GM20431 (cell line): ENCODE measurements around the gene IFT74.
"Not testable (repeated sequence)": the region's sequence is repeated elsewhere in the genome, so short reads cannot be mapped to it uniquely, and the experiment has no call there.

Source experiments
- in situ Hi-C: fragments of 300-500 bp; cut with MseI, MboI; formaldehyde crosslinking; loops from one replicate; pipeline ENCODE4 v1.15.0; 2020; ENCODE audit warnings: low sequenced_read_pairs; ENCODE audit not compliant: unreplicated experiment

IFT74 gene

GRCh38 chr9:27059412-27059811, 103.2 kb downstream of the IFT74 start:
- in situ Hi-C loops = no loop called here

GRCh38 chr9:27059907-27060306, 103.7 kb downstream of the IFT74 start:
- in situ Hi-C loops = no loop called here

- in situ Hi-C loops = no loop called here
These were observed 109.1 kb downstream of the IFT74 start for GRCh38 chr9:27065288-27065687.

GRCh38 chr9:27073841-27074728, 117.9 kb downstream of the IFT74 start:
- in situ Hi-C loops = no loop called here

GRCh38 chr9:27078685-27079084, 122.5 kb downstream of the IFT74 start:
- in situ Hi-C loops = no loop called here

GRCh38 chr9:27085456-27085855, 129.2 kb downstream of the IFT74 start:
- in situ Hi-C loops = no loop called here

DNA sequence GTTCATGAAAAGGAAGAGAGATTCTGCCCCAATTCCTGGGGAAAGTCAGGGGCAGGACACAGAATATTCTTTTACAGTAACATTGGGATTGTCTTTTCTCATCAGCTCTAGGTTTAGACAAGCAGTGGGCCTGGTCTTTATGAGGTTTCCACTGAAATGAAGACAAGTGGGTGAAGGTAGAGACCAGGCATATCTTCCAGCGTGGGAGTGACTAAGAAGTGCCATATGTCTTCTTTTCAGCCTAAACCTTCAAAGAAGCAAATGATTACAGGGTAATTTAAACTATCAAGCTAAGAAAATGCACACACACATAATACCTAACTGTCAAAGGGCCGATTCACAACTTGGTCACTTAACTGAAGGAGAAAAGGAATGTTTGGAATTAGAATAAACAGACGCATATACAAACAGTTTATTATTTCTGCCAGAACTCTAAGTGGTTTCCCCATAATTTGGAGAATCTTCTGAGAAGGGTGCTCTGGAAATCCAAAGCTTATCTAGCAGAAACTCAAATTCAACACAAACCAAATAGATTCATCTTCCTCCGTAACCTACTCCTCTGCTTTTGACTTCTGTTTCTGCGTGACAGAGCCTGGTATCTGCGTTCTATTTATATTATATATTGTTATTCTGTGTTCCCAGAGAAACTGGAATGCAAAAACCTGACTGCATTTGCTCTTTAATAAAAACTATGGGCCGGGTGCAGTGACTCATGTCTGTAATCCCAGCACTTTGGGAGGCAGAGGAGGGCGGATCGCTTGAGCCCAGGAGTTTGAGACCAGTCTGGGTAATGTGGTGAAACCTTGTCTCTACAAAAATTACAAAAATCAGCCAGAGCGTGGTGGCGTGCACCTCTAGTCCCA, 130.8 kb downstream of the IFT74 start:
- in situ Hi-C loops = no loop called here

DNA sequence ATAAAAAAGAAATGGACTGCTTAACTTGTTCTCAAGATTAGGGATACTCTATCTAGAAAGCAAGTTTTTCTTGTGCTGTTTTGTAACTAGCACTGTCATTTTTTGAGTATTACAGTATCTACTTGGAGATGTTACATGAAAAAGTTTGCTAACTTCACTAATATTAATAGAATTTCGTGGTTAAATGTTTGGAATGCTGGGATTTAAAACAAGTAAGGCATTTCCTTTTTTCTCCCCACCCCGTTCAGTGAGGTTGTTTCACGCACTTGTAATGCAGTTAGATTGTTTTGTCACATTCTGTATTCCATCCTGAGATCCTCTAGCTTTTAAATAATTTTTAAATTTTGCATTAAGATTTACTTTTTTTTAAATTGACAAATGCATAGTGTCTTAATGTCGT, 132.8 kb downstream of the IFT74 start:
- in situ Hi-C loops = no loop called here

DNA sequence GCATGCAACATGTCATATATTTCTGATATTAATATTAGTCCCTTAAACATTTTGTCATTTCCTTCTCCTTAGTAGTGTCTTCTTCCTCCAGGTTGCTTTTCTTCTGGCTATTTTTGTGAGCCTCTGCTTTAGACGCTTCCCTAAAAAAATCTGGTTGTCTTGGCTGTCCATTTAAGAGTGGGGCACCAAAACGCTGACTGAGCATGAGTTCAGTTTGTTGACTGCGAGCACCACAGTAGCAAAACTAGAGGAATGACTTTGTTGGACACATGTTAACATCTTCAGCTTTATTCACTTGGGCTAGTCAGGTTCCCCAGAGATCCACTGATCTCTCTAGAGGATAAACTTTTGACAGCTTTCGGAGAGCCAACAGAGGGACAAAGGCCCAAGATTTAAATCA, 133.5 kb downstream of the IFT74 start:
- in situ Hi-C loops = no loop called here

DNA sequence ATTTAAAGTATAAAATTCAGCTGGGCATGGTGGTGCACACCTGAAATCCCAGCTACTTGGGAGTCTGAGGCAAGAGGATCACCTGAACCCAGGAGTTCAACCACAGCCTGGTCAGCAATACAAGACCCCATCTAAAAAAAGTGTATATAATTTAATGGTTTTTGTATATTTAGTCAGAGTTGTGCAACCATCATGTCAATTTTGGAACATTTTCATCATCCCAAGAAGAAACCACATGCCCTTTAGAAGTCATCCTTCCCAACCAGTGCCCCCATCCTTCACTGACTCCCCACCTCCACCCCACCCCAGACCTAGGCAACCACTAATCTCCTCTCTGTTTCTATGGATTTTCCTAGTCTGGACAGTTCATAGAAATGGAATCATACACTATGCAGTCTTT, 134.0 kb downstream of the IFT74 start:
- in situ Hi-C loops = no loop called here

DNA sequence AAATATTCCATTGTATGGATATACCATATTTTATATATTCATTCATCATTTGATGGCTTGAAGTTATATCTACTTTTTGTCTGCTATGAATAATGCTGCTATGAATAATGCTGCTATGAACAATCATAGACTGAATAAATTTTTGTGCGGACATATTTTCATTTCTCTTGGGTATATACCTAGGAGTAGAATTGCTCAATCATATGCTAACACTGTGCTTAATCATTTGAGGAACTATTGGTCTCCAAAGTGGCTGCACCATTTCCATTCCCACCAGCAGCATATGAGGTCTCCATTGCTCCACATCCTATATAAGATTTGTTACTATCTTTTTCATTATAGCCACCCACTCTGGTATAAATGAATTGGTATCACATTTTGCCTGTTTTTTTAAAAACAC, 134.5 kb downstream of the IFT74 start:
- in situ Hi-C loops = no loop called here

DNA sequence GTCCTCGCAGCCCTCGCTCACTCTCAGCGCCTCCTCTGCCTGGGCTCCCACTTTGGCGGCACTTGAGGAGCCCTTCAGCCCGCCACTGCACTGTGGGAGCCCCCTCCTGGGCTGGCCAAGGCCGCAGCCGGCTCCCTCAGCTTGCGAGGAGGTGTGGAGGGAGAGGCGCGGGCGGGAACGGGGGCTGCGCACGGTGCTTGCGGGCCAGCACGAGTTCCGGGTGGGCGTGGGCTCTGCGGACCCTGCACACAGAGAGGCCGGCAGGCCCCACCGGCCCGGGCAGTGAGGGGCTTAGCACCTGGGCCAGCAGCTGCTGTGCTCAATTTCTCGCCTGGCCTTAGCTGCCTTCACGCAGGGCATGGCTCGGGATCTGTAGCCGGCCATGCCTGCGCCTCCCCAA, 136.3 kb downstream of the IFT74 start:
- in situ Hi-C loops = not testable (repeated sequence)

DNA sequence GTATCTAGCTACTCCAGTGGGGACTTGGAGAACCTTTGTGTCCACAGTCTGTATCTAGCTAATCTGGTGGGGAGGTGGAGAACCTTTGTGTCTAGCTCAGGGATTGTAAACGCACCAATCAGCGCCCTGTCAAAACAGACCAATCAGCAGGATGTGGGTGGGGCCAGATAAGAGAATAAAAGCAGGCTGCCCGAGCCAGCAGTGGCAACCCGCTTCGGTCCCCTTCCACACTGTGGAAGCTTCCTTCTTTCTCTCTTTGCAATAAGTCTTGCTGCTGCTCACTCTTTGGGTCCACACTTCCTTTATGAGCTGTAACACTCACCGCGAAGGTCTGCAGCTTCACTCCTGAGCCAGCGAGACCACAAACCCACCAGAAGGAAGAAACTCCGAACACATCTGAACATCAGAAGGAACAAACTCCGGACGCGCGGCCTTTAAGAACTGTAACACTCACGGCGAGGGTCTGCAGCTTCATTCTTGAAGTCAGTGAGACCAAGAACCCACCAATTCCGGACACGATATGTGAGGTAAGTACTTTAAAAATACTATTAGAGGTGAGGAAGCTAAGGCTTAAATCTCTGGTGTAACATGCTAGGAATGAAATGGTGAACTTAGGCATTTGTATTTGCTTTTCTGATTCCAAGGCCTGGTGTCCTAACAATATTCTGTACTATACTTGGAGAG, 137.3 kb downstream of the IFT74 start:
- in situ Hi-C loops = not testable (repeated sequence)

GRCh38 chr9:27094640-27095298, 138.6 kb downstream of the IFT74 start:
- in situ Hi-C loops = no loop called here

DNA sequence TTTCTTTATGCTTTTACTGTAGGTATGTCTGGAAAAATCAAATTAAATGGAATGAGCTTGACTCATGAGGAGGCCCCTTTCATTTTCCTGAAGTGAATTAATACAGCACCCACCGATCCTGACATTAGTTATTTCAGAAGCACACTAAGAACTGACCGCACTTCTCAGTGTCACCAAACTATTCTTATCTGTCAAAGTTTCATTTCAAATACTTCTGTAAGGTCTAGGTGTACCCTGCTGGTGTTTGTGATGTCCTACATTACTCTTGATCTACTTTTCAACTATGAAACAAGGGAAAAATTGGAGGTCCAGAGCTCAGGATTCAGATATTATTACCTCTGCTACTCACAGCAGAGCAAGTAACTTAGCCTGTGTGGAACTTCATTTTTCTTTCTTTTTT, 151.0 kb downstream of the IFT74 start:
- in situ Hi-C loops = no loop called here

- in situ Hi-C loops = no loop called here
These were observed 152.8 kb downstream of the IFT74 start, which contains the start of gene TEK for GRCh38 chr9:27108981-27109541. Gene TEK (plus strand): TSS chr9:27109225. CDS start chr9:27109591, 366 bp downstream.

DNA sequence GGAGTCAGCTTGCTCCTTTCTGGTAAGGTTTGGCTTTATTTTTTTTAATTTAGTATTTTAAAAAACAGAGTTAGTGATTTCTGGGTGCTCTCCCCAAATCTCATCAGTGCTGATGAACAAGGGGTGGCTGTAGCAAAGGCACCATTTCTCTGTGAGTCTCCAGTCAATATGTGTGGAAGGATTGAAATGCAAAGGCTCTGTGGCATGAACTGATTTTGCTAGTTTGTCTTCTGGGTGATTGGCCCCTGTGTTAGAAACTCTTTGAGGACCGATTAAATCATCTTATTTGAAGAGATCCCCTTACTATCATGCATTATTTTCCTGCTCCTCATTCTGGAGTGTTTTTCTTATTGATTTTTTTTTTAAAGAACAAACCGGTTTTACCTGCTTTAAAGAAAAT, 153.4 kb downstream of the IFT74 start:
- in situ Hi-C loops = no loop called here

GRCh38 chr9:27110181-27110580, 154.0 kb downstream of the IFT74 start:
- in situ Hi-C loops = no loop called here

DNA sequence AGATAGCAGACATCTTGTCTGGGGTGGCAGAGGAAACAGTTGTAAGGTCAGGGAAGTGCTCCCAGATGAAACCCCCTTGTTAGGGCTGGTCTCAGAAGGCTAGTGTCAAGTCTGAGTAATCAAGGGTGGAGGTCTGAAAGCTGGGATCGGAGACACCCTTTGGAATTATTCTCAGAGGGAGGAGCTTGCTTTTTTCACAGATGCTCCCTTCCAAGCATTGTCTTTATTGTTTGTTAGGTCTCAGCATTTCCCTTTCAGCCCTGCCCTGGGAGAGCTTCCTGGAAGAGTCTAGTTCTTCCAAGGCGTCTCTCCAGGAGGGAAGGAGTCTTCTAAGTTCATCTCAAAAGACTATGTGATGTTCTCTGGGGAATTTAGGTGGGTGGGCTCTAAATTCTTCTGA, 156.0 kb downstream of the IFT74 start:
- in situ Hi-C loops = no loop called here
